ENCODE measurements around the gene ZNF560.

ZNF560 gene

DNA sequence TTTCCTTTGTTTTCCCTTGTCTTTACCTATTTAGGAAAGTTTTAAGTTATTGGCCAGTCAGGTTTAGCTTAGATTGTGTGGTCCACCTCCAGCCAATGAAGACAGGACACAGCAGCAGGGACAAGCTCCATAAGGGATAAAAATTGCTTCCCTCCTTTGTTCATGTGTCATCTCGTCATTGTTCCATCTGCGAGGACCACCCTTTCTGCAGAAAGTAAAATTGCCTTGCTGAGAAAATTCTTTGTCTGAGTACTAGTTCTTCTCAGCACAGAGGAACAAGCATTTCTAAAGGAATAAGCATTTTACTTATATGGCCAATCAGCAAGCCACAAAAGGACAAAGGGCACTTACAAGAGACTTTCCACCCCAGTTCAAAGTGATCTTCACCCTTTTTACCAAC is 11.4 kb downstream of the ZNF560 start:
- no peaks in the 10 kb centered on the region for H3K4me1 Mint-ChIP-seq
- peaks cover 52% of the 10 kb centered on the region for H3K9me3 Mint-ChIP-seq
- no peaks in the 10 kb centered on the region for H3K27me3 Mint-ChIP-seq (ENCODE audit: low read depth)
- TF ChIP-seq, protein P1, sequence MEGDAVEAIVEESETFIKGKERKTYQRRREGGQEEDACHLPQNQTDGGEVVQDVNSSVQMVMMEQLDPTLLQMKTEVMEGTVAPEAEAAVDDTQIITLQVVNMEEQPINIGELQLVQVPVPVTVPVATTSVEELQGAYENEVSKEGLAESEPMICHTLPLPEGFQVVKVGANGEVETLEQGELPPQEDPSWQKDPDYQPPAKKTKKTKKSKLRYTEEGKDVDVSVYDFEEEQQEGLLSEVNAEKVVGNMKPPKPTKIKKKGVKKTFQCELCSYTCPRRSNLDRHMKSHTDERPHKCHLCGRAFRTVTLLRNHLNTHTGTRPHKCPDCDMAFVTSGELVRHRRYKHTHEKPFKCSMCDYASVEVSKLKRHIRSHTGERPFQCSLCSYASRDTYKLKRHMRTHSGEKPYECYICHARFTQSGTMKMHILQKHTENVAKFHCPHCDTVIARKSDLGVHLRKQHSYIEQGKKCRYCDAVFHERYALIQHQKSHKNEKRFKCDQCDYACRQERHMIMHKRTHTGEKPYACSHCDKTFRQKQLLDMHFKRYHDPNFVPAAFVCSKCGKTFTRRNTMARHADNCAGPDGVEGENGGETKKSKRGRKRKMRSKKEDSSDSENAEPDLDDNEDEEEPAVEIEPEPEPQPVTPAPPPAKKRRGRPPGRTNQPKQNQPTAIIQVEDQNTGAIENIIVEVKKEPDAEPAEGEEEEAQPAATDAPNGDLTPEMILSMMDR (IDR thresholded peaks at IDR 0.05; ENCODE audit: unreplicated experiment in 3 of 3): no peak
- H3K36me3 Mint-ChIP-seq (ENCODE audit: low read depth): no peaks in the 10 kb centered on the region
- H3K4me3 Mint-ChIP-seq: no peak overlapping the region
- H3K27ac Mint-ChIP-seq: no peak overlapping the region

DNA sequence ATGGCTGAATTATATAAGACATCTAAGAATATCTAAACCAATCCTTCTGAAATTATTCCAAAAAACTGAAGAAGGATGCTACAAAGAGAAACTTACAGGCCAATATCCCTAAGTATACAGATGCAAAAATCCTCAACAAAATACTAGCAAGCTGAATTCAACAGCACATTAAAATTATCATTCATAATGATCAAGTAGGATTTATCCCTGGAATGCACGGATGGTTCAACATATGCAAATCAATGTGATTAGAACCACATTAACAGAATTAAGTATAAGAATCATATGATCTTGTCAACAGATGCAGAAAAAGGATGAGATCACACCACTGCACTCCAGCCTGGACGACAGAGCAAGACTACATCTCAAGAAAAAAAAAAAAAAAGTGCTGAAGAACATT is 13.3 kb downstream of the ZNF560 start:
- Mint-ChIP-seq H3K4me3 (no peak overlapping the region), H3K4me1 (no peaks in the 10 kb centered on the region), H3K9me3 (peaks cover 46% of the 10 kb centered on the region), H3K27ac (no peak overlapping the region), H3K36me3 (ENCODE audit: low read depth) (no peaks in the 10 kb centered on the region), H3K27me3 (ENCODE audit: low read depth) (no peaks in the 10 kb centered on the region)
- TF ChIP-seq, protein P1 (IDR thresholded peaks at IDR 0.05; ENCODE audit: unreplicated experiment in 3 of 3): no peak

DNA sequence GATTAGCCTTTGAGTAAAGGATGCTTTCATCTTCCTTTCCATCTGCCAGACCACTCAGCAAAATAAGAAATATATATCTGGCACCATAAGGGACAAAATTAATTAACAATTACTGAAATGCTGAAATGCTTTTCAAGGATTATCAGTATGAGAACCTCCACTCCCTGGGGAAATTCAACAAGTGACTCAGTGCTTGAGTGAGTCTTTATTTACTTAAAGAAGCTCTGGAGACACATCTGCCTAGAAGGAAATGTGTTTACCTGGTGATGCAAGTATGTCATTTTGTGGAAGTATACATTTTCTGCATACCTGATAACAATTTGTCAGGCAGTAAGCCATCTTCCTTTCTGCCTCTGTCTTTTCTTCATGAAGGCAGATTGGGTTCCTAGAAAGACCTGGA is 23.4 kb downstream of the ZNF560 start:
- TF ChIP-seq, protein P1 (IDR thresholded peaks at IDR 0.05; ENCODE audit: unreplicated experiment in 3 of 3): no peak
- H3K4me3 Mint-ChIP-seq: no peak overlapping the region
- H3K27me3 Mint-ChIP-seq (ENCODE audit: low read depth): no peaks in the 10 kb centered on the region
- peaks cover 3% of the 10 kb centered on the region for H3K36me3 Mint-ChIP-seq (ENCODE audit: low read depth)
- no peak overlapping the region for H3K27ac Mint-ChIP-seq
- H3K9me3 Mint-ChIP-seq: peaks cover 54% of the 10 kb centered on the region
- H3K4me1 Mint-ChIP-seq: no peaks in the 10 kb centered on the region

DNA sequence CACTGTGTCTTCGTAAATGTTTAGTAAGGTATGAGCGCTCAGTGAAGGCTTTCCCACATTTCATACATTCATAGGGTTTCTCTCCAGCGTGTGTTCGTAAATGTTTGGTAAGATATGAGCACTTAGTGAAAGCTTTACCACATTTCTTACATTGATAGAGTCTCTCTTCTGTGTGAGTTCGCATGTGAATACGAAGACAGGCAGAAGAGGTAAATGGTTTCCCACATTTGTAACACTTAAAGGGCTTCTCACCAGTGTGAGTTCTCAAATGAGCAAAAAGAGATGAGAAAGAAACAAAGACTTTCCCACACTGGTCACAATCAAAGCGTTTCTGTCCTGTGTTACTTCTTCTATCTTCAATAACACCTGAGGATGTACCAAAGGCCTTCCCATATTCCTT is 31.3 kb downstream of the ZNF560 start:
- H3K4me1 Mint-ChIP-seq: no peaks in the 10 kb centered on the region
- peaks cover 3% of the 10 kb centered on the region for H3K36me3 Mint-ChIP-seq (ENCODE audit: low read depth)
- peaks cover 68% of the 10 kb centered on the region for H3K9me3 Mint-ChIP-seq
- no peaks in the 10 kb centered on the region for H3K27me3 Mint-ChIP-seq (ENCODE audit: low read depth)
- H3K4me3 Mint-ChIP-seq: no peak overlapping the region
- TF ChIP-seq, protein P1 (IDR thresholded peaks at IDR 0.05; ENCODE audit: unreplicated experiment in 3 of 3): no peak
- H3K27ac Mint-ChIP-seq: no peak overlapping the region

DNA sequence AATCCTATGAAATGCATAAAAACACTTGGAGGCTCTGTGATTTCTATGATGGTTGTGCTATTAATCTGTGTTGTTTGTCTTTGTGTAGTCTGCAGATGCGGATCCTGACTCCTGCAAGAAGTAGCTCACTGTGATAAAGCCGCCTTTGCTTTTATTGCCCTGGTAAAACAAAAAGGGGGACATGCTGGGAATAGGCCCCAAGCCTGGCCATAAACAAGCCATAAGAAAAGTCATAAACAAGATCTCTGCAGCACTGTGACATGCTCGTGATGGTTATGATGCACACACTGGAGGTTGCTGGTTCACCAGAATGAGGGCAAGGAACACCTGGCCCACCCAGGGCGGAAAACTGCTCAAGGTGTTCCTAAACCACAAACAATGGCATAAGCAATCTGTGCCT is 36.5 kb downstream of the ZNF560 start:
- H3K36me3 Mint-ChIP-seq (ENCODE audit: low read depth): peaks cover 34% of the 10 kb centered on the region
- H3K27ac Mint-ChIP-seq: no peak overlapping the region
- no peaks in the 10 kb centered on the region for H3K4me1 Mint-ChIP-seq
- TF ChIP-seq, protein P1 (IDR thresholded peaks at IDR 0.05; ENCODE audit: unreplicated experiment in 3 of 3): no peak
- no peak overlapping the region for H3K4me3 Mint-ChIP-seq
- H3K27me3 Mint-ChIP-seq (ENCODE audit: low read depth): no peaks in the 10 kb centered on the region
- H3K9me3 Mint-ChIP-seq: peaks cover 91% of the 10 kb centered on the region

DNA sequence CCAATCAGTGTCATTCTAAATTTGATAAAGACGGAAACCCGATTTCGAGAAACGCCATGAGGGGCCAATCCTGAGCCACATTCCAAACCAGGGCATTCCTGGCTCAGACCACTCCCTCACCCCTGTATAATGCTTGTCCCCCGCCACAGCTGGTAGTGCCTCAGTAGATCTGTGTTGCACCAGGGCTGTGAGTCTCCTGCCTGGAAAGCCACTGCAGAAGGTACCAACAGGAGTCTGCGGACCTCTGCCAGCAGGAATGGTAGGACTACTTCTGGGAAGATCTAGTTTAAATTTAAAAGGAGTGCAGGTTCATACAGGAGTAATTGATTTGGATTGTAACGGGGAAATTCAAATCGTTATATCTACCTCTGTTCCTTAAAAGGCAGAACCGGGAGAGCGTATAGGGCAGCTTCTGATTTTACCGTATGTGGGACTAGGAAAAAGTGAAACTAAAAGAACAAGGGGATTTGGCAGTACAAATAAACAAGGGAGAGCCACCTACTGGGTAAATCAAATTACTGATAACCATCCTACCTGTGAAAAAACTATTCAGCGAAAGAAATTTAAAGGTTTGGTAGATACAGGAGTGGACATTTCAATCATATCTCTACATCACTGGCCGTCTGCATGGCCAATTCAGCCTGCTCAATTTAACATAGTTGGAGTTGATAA is 42.3 kb downstream of the ZNF560 start:
- Mint-ChIP-seq H3K4me1 (no peaks in the 10 kb centered on the region), H3K4me3 (no peak overlapping the region), H3K36me3 (ENCODE audit: low read depth) (peaks cover 44% of the 10 kb centered on the region), H3K9me3 (peaks cover 94% of the 10 kb centered on the region), H3K27ac (no peak overlapping the region), H3K27me3 (ENCODE audit: low read depth) (no peaks in the 10 kb centered on the region)
- TF ChIP-seq, protein P1 (IDR thresholded peaks at IDR 0.05; ENCODE audit: unreplicated experiment in 3 of 3): no peak
